SH-SY5Y (cell line): ENCODE data around the gene PTRHD1.

Experiments
- GATA2 ChIP-seq: IDR thresholded peaks from 2 replicates; pipeline ENCODE4 v1.6.1; 2011; ENCODE audit warnings: mild to moderate bottlenecking, low read depth, low read length
- GATA3 ChIP-seq: IDR thresholded peaks from 2 replicates; pipeline ENCODE4 v1.6.1; 2011; ENCODE audit warnings: low read depth, mild to moderate bottlenecking, low read length, moderate library complexity

GRCh38 chr2:24824071-24824588, 30.9 kb upstream of the PTRHD1 start:
- TF ChIP-seq GATA3 (no peak), GATA2 (no peak)
